Measurements from ENCODE around the gene GLP2R. TPM values are rescaled to one million over a fixed set of nuclear protein-coding genes. Genes with fewer than 3 reads are reported as not detected.

The GLP2R gene
- total and polyA plus RNA-seq, 2 of the 8 experiments (the other 6 are each of a cell fraction or from before 2014, with no cell fraction given): not detected

DNA sequence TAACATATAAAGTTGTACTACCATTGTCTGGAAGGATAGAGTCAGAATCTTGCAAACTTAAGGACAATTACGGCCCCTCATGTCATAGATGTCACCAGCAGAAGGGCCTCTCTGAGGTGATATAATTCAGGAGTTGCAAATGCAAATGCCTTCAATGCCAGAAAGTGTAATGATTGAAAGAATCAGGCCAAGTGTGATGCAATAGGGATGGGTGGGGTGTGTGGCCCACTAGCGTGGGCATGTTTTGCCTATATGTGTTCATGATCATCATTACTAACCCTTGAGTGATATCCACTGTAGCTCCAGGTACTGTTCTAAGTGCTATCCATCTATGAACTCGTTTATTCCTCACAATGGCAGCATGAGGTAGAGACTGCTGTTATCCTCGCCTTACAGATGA, 35.4 kb upstream of the GLP2R start (continued):
- TF ChIP-seq, protein P1, sequence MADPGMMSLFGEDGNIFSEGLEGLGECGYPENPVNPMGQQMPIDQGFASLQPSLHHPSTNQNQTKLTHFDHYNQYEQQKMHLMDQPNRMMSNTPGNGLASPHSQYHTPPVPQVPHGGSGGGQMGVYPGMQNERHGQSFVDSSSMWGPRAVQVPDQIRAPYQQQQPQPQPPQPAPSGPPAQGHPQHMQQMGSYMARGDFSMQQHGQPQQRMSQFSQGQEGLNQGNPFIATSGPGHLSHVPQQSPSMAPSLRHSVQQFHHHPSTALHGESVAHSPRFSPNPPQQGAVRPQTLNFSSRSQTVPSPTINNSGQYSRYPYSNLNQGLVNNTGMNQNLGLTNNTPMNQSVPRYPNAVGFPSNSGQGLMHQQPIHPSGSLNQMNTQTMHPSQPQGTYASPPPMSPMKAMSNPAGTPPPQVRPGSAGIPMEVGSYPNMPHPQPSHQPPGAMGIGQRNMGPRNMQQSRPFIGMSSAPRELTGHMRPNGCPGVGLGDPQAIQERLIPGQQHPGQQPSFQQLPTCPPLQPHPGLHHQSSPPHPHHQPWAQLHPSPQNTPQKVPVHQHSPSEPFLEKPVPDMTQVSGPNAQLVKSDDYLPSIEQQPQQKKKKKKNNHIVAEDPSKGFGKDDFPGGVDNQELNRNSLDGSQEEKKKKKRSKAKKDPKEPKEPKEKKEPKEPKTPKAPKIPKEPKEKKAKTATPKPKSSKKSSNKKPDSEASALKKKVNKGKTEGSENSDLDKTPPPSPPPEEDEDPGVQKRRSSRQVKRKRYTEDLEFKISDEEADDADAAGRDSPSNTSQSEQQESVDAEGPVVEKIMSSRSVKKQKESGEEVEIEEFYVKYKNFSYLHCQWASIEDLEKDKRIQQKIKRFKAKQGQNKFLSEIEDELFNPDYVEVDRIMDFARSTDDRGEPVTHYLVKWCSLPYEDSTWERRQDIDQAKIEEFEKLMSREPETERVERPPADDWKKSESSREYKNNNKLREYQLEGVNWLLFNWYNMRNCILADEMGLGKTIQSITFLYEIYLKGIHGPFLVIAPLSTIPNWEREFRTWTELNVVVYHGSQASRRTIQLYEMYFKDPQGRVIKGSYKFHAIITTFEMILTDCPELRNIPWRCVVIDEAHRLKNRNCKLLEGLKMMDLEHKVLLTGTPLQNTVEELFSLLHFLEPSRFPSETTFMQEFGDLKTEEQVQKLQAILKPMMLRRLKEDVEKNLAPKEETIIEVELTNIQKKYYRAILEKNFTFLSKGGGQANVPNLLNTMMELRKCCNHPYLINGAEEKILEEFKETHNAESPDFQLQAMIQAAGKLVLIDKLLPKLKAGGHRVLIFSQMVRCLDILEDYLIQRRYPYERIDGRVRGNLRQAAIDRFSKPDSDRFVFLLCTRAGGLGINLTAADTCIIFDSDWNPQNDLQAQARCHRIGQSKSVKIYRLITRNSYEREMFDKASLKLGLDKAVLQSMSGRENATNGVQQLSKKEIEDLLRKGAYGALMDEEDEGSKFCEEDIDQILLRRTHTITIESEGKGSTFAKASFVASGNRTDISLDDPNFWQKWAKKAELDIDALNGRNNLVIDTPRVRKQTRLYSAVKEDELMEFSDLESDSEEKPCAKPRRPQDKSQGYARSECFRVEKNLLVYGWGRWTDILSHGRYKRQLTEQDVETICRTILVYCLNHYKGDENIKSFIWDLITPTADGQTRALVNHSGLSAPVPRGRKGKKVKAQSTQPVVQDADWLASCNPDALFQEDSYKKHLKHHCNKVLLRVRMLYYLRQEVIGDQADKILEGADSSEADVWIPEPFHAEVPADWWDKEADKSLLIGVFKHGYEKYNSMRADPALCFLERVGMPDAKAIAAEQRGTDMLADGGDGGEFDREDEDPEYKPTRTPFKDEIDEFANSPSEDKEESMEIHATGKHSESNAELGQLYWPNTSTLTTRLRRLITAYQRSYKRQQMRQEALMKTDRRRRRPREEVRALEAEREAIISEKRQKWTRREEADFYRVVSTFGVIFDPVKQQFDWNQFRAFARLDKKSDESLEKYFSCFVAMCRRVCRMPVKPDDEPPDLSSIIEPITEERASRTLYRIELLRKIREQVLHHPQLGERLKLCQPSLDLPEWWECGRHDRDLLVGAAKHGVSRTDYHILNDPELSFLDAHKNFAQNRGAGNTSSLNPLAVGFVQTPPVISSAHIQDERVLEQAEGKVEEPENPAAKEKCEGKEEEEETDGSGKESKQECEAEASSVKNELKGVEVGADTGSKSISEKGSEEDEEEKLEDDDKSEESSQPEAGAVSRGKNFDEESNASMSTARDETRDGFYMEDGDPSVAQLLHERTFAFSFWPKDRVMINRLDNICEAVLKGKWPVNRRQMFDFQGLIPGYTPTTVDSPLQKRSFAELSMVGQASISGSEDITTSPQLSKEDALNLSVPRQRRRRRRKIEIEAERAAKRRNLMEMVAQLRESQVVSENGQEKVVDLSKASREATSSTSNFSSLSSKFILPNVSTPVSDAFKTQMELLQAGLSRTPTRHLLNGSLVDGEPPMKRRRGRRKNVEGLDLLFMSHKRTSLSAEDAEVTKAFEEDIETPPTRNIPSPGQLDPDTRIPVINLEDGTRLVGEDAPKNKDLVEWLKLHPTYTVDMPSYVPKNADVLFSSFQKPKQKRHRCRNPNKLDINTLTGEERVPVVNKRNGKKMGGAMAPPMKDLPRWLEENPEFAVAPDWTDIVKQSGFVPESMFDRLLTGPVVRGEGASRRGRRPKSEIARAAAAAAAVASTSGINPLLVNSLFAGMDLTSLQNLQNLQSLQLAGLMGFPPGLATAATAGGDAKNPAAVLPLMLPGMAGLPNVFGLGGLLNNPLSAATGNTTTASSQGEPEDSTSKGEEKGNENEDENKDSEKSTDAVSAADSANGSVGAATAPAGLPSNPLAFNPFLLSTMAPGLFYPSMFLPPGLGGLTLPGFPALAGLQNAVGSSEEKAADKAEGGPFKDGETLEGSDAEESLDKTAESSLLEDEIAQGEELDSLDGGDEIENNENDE (IDR thresholded peaks at IDR 0.05; ENCODE audit: insufficient replicate concordance, low read length): no peak
- TF ChIP-seq GABPA (IDR thresholded peaks at IDR 0.05; ENCODE audit: borderline replicate concordance, insufficient read depth, low read length) (no peak), SIRT6 (IDR thresholded peaks at IDR 0.05; ENCODE audit: low read length) (no peak), POU5F1 (IDR thresholded peaks at IDR 0.05; ENCODE audit: low read depth, low read length) (no peak)

Data from H1 (cell line).